Measurements from ENCODE around the gene SSBP3. TPM values are rescaled to one million over a fixed set of nuclear protein-coding genes. Genes with fewer than 3 reads are reported as not detected.
A peak's percentile ranks its signal among the peaks of the same experiment; 100 is the strongest.

Gene SSBP3
- total and polyA plus RNA-seq, 9 of the 15 experiments (the other 6 are each of a cell fraction or from before 2014, with no cell fraction given), result 8.7 to 108 (median 33.8) TPM

DNA sequence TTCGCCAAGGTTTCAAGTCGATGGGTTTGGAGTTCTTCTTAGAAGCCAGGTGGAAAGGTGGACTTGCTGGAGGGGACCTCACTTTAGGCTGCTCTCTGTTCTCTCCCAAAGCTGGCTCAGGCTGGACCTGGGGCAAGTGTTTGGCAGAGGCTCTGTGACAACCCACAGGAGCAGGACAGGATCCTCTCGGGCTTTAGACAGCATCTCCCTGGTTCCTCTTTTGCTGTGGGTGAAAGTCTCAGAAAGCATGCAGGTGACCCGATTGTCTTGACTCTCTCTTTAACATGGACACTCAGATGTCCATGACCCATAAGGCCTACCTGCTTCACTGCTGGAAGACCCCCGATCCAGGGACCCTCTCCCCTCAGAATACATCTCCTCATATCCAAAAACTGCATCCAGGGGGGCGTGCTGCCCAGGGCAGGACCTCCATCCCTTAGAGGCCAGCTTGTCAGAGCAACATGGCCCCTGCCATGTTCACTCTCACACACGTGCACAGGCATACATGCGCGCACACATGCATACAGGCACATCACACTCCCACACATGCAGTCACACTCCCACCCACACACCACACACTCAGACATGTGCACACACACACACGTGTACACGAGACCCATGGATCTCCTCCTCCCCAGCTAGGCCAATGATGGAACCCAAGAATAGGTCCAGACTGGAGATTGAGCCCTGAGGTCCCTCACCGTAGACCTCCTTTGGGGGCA is 184.9 kb downstream of the SSBP3 start (continued):
- no peak for TF ChIP-seq RAD21 (CRISPR knock-in tag; conservative IDR thresholded peaks at IDR 0.05 in 1 of 2, IDR thresholded peaks at IDR 0.05 in 1 of 2)
- no peak for TF ChIP-seq MTA2 (IDR thresholded peaks at IDR 0.05; ENCODE audit: low read depth)
- no peak for TF ChIP-seq WHSC1 (IDR thresholded peaks at IDR 0.05; ENCODE audit: low read length)
- no peak for TF ChIP-seq HDAC2 (IDR thresholded peaks at IDR 0.05)
- TF ChIP-seq BRD4 (IDR thresholded peaks at IDR 0.05), result no peak
- TF ChIP-seq POLR2B (IDR thresholded peaks at IDR 0.05; ENCODE audit: low read depth, partially characterized antibody), result peak; percentile 51
- no peak for TF ChIP-seq POU5F1 (IDR thresholded peaks at IDR 0.05; ENCODE audit: borderline replicate concordance, low read depth, low read length, partially characterized antibody)
- TF ChIP-seq CCAR2 (IDR thresholded peaks at IDR 0.05; ENCODE audit: low read depth, low read length), result no peak
- TF ChIP-seq, protein P1, sequence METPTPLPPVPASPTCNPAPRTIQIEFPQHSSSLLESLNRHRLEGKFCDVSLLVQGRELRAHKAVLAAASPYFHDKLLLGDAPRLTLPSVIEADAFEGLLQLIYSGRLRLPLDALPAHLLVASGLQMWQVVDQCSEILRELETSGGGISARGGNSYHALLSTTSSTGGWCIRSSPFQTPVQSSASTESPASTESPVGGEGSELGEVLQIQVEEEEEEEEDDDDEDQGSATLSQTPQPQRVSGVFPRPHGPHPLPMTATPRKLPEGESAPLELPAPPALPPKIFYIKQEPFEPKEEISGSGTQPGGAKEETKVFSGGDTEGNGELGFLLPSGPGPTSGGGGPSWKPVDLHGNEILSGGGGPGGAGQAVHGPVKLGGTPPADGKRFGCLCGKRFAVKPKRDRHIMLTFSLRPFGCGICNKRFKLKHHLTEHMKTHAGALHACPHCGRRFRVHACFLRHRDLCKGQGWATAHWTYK (CRISPR knock-in tag; IDR thresholded peaks at IDR 0.05), result no peak
- TF ChIP-seq SMAD4 (CRISPR knock-in tag; conservative IDR thresholded peaks at IDR 0.05), result no peak
- TF ChIP-seq NFATC3 (IDR thresholded peaks at IDR 0.05), result no peak
- no peak for TF ChIP-seq ZNF232 (CRISPR knock-in tag; IDR thresholded peaks at IDR 0.05)
- TF ChIP-seq, protein P2, sequence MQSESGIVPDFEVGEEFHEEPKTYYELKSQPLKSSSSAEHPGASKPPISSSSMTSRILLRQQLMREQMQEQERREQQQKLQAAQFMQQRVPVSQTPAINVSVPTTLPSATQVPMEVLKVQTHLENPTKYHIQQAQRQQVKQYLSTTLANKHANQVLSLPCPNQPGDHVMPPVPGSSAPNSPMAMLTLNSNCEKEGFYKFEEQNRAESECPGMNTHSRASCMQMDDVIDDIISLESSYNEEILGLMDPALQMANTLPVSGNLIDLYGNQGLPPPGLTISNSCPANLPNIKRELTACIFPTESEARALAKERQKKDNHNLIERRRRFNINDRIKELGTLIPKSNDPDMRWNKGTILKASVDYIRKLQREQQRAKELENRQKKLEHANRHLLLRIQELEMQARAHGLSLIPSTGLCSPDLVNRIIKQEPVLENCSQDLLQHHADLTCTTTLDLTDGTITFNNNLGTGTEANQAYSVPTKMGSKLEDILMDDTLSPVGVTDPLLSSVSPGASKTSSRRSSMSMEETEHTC (IDR thresholded peaks at IDR 0.05), result no peak
- no peak for TF ChIP-seq RBM17 (IDR thresholded peaks at IDR 0.05; ENCODE audit: borderline replicate concordance, low read depth, low read length)
- peak; percentile 66 for TF ChIP-seq SUPT5H (IDR thresholded peaks at IDR 0.05)
- no peak for TF ChIP-seq PHF21A (IDR thresholded peaks at IDR 0.05; ENCODE audit: borderline replicate concordance, low read depth)
- no peak for TF ChIP-seq PHB2 (IDR thresholded peaks at IDR 0.05; ENCODE audit: low read depth)
- peak; percentile 54; the same call in 1 of the 2 replicates for TF ChIP-seq POLR2G (IDR thresholded peaks at IDR 0.05; ENCODE audit: low read depth, low read length)
- no peak for TF ChIP-seq ZNF124 (CRISPR knock-in tag; IDR thresholded peaks at IDR 0.05)
- peak; percentile 43 for TF ChIP-seq EGR1 (conservative IDR thresholded peaks at IDR 0.05)
- TF ChIP-seq ETV6 (IDR thresholded peaks at IDR 0.05; ENCODE audit: borderline replicate concordance in 1 of 2, low read depth in 2 of 2, low read length in 1 of 2), result no peak
- TF ChIP-seq ETV6 (CRISPR knock-in tag; IDR thresholded peaks at IDR 0.05; ENCODE audit: borderline replicate concordance), result no peak
- TF ChIP-seq BACH1 (tag; IDR thresholded peaks at IDR 0.05), result no peak
- TF ChIP-seq, protein P3, sequence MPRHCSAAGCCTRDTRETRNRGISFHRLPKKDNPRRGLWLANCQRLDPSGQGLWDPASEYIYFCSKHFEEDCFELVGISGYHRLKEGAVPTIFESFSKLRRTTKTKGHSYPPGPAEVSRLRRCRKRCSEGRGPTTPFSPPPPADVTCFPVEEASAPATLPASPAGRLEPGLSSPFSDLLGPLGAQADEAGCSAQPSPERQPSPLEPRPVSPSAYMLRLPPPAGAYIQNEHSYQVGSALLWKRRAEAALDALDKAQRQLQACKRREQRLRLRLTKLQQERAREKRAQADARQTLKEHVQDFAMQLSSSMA (CRISPR knock-in tag; IDR thresholded peaks at IDR 0.05), result no peak
- TF ChIP-seq SREBF1 (IDR thresholded peaks at IDR 0.05; ENCODE audit: borderline replicate concordance, low read depth, low read length), result no peak
- no peak for TF ChIP-seq HMG20B (CRISPR knock-in tag; IDR thresholded peaks at IDR 0.05)
- TF ChIP-seq MAFF (IDR thresholded peaks at IDR 0.05; ENCODE audit: low read length), result no peak
- no peak for TF ChIP-seq PRPF4 (IDR thresholded peaks at IDR 0.05; ENCODE audit: insufficient read depth, low read depth, low read length, poor library complexity, severe bottlenecking)
